NT2/D1 (cell line): ENCODE measurements around the gene ARPC1B.

Experiments
- SUZ12 ChIP-seq: IDR thresholded peaks from 2 replicates; pipeline ENCODE4 v1.6.1; 2011; ENCODE audit not compliant: insufficient read length, insufficient read depth; ENCODE audit errors: extremely low read depth
- YY1 ChIP-seq: IDR thresholded peaks from 2 replicates; pipeline ENCODE4 v1.6.1; 2011; ENCODE audit not compliant: insufficient read length, insufficient read depth
- ZNF274 ChIP-seq: IDR thresholded peaks from 2 replicates; pipeline ENCODE4 v1.6.1; 2011; ENCODE audit warnings: mild to moderate bottlenecking, low read depth, low read length

GRCh38 chr7:99428972-99429566 lies 54.5 kb downstream of the ARPC1B start:
- no peak for TF ChIP-seq ZNF274
- no peak for TF ChIP-seq YY1
- TF ChIP-seq SUZ12 = no peak
